IgD-negative memory B cell (primary cell): ENCODE measurements around the gene CLDN6. TPM values are rescaled to one million over a fixed set of nuclear protein-coding genes. Genes with fewer than 3 reads are reported as not detected.
"Not testable (repeated sequence)": the region's sequence is repeated elsewhere in the genome, so short reads cannot be mapped to it uniquely, and the experiment has no call there.

Source experiments
- H3K27ac Mint-ChIP-seq, 3 donors: one replicate each; pipeline ENCODE4 v1.8.0; 2020 to 2022; ENCODE audit warnings: mild to moderate bottlenecking in 3 of 3, mixed read lengths in 3 of 3, moderate library complexity in 1 of 3
- H3K27me3 Mint-ChIP-seq: one replicate; pipeline ENCODE4 v1.8.0; 2021; ENCODE audit warnings: mixed read lengths
- H3K36me3 Mint-ChIP-seq: one replicate; pipeline ENCODE4 v1.8.0; 2020; ENCODE audit warnings: mild to moderate bottlenecking, mixed read lengths
- H3K4me1 Mint-ChIP-seq, 3 donors: one replicate each; pipeline ENCODE4 v1.8.0; 2020 to 2022; ENCODE audit warnings: mixed read lengths in 3 of 3, mild to moderate bottlenecking in 1 of 3
- H3K4me3 Mint-ChIP-seq, 4 donors: one replicate each; pipeline ENCODE4 v1.8.0; 2020 to 2022; ENCODE audit warnings: mild to moderate bottlenecking in 4 of 4, mixed read lengths in 4 of 4, moderate library complexity in 3 of 4
- H3K9me3 Mint-ChIP-seq, 3 donors: one replicate each; pipeline ENCODE4 v1.8.0; 2020 to 2021; ENCODE audit warnings: mixed read lengths in 3 of 3, mild to moderate bottlenecking in 1 of 3
- polyA plus RNA-seq: library from polyadenylated mRNA; unstranded; fragments of 300-500 nt; fragmentation: Illumina TruSeq; gene quantifications from one replicate; pipeline ENCODE4 v1.2.3, GENCODE V29; 2021

CLDN6 gene
- polyA plus RNA-seq, 1 donor from 2014 or later = not detected

DNA sequence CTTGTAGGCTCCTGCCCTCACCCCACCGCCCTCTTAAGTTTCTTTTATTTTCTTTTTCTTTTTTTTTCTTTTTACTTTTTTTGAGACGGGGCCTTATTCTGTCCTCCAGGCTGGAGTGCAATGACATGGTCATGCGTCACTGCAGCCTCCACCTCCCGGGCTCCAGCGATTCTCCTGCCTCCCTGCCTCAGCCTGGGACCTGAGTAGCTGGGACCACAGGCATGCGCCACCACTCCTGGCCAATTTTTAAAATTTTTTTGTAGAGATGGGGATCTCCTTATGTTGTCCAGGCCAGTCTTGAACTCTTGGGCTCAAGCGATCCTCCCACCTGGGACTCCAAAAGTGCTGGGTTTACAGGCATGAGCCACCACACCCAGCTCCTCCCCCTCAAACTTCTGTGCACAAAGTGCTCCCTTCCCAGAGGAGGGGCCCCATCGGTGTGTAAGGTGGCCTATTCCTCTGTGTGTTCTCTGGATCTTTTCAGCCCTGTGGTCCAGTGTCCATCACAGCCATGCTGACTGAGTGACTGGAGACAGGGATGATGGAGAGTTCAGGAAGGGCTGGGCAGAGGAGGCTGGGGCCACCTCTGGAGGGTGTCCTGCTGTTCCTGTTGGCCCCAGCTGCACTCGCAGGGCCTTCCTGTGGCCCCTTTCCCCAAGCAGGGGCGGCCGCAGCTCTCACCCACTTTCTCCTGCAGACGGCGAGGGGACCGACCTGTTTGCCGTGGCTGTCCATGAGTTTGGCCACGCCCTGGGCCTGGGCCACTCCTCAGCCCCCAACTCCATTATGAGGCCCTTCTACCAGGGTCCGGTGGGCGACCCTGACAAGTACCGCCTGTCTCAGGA lies 38.6 kb upstream of the CLDN6 start:
- Mint-ChIP-seq H3K27ac (no peak overlapping the region), H3K4me3 (peak overlapping the region in 1 of 4 donors; percentile 35), H3K36me3 (no peaks in the 10 kb centered on the region), H3K27me3 (peaks cover 2% of the 10 kb centered on the region), H3K9me3 (no peaks in the 10 kb centered on the region), H3K4me1 (peaks cover 14 to 15% (median 14%) of the 10 kb centered on the region in 3 donors)

DNA sequence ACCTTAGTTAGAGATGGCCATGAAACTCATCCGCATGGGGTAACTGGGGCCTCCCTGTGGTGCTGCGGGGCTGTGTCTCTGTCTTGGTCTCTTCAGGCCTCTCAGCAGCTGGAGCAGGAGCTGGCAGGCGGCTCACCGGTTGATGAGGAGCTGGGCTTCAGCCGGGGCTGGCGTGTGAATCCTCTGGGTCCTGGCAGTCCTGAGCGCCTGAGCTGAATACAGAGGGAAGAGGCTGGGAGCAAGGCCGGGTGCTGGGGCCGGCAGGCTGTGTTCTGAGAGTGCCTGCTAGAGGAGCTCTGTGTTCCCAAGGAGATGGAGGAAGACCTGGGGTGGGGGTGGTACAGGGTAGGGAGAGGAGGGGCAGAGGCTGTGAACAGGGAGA lies 37.7 kb upstream of the CLDN6 start:
- Mint-ChIP-seq H3K4me1 (peaks cover 14 to 15% (median 14%) of the 10 kb centered on the region in 3 donors), H3K27ac (peak overlapping the region in 1 of 3 donors; percentile 53), H3K4me3 (peak overlapping the region in 1 of 4 donors; percentile 49)
- H3K27me3 Mint-ChIP-seq, H3K36me3 Mint-ChIP-seq, H3K9me3 Mint-ChIP-seq: not testable (repeated sequence)

DNA sequence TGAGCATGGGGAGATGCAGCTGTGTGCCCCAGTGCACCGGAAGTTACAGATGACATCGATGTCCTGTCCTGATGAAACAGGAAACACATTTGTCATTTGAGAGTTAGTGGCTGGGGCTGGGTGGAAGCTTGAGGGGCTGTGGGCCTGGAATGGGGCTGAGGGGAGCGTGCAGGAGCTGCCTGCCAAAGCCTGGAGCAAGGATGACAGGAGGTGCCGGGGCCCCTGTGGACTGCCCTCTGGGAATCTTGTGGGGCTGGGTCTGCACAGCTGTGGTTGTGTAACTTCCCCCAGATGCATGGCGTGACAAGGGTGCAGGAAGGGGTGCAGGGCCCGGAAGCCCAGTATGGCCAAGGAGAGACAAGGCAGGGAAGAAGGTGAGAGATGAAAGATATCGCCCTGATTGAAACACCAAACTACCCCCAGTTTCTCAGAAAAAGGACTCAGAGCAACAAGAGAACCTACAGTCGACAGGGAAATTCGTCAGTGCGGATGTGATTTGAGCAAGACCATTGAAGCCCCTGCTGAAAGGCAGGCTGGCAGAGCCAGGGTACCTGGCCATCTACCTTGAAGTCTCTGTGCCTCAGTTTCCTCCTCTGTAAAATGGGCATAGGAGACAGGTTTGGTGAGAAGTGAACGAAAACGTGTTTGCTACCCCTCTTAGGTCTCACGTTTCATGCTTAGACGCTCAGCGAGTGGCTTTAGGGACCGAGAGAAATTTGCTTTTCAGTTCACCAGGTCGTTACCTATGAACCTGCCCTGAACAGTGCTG lies 37.2 kb upstream of the CLDN6 start:
- Mint-ChIP-seq H3K27ac (peak overlapping the region in 1 of 3 donors; percentile 53), H3K4me3 (peak overlapping the region in 3 of 4 donors; percentile 34 to 49 (median 39)), H3K27me3 (peaks cover 2% of the 10 kb centered on the region), H3K4me1 (peaks cover 14 to 15% (median 14%) of the 10 kb centered on the region in 3 donors), H3K36me3 (no peaks in the 10 kb centered on the region), H3K9me3 (no peaks in the 10 kb centered on the region)

DNA sequence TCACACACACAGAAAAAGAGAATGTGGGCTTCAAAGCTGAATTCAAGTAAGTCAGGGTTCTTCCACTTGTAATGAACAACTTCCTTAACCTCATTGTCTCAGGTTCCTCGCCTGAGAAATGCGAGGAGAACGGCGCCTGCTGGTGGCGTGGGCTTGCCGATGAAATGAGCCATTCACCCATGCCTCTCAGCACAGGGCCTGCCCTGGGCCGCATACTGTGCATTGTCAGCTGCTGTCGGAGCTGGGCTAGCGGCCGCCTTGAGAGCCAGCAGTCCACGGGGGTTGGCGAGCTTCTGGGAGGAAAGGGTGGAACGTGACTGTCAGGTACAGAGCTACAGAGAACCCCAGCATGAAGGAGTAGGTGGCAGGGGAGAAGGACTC lies 35.3 kb upstream of the CLDN6 start:
- H3K27ac Mint-ChIP-seq, H3K27me3 Mint-ChIP-seq, H3K9me3 Mint-ChIP-seq, H3K36me3 Mint-ChIP-seq, H3K4me3 Mint-ChIP-seq: not testable (repeated sequence)
- peaks cover 13 to 17% (median 14%) of the 10 kb centered on the region in 3 donors for H3K4me1 Mint-ChIP-seq

DNA sequence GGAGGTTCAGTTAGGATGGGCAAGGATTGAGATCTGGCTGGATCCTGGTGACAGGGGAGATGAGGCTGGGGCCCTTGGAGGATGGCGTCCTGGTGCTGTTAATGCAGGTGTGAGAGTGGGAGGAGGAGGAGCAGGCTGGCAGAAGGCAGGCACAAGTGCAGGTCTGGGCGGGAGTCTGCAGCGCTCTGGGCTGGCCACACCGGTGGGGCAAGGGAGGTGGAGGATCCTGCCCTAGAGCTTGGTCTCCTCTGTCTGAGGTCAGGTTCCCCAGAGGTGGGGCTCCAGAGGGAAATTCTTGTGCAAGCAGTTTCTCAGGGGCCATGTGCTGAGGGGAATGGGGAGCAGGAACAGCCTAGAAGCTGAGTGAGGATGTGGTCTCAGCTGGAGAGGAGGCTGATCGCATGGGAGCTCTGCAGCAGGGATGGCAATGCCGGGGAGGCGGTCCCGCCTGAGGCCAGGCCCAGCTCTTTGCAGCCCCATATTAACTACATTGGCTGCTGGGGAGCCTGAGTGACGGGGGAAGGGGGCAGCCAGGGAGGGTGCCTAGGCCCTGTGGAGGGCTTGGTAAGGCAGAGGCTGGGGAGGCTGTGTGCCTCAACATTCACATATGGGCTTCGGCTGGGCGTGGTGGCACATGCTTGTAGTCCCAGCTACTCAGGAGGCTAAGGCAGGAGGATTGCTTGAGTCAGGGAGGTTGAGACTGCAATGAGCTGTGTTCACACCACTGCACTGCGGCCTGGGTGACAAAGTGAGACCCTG lies 34.8 kb upstream of the CLDN6 start:
- H3K4me3 Mint-ChIP-seq = peak overlapping the region in 1 of 4 donors; percentile 55
- H3K27ac Mint-ChIP-seq, H3K9me3 Mint-ChIP-seq, H3K36me3 Mint-ChIP-seq, H3K27me3 Mint-ChIP-seq: not testable (repeated sequence)
- peaks cover 13 to 17% (median 14%) of the 10 kb centered on the region in 3 donors for H3K4me1 Mint-ChIP-seq

DNA sequence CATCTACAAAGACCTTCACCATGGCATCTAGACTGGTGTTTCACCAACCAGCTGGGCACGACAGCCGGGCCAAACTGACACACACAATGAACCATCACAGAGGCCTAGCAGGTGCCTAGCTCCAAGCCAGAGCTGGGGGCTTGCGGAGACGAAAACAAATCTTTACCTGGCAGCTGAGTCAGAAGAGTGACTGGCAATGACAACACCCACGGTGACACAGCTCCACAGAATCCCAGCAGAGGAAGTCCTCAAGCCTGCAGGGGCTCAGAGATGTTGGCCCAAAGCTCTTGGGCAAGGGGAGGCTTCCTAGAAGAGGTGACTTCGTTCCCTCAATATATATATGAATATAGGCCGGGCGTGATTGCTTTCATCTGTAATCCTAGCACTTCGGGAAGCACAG lies 33.5 kb upstream of the CLDN6 start:
- H3K27me3 Mint-ChIP-seq = peaks cover 10% of the 10 kb centered on the region
- peak overlapping the region in 1 of 4 donors; percentile 48 for H3K4me3 Mint-ChIP-seq
- H3K4me1 Mint-ChIP-seq = peaks cover 13 to 17% (median 14%) of the 10 kb centered on the region in 3 donors
- H3K27ac Mint-ChIP-seq = no peak overlapping the region
- H3K36me3 Mint-ChIP-seq = no peaks in the 10 kb centered on the region
- no peaks in the 10 kb centered on the region for H3K9me3 Mint-ChIP-seq

DNA sequence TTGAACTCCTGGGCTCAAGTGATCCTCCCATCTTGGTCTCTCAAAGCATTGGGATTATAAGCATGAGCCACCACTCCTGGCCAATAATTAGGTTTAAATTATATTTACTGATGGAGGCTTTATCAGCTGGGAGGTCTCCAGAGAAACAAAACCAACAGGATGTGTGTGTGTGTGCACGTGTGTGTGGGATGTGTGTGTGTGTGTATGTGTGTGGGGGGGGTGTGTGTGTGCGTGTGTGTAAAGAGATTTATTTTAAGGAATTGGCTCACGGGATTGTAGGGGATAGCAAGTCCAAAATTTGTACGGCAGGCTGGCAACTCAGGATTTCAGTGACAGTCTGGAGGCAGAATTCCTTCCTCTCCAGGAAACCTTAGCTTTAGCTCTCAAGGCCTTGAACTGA lies 33.0 kb upstream of the CLDN6 start:
- H3K27me3 Mint-ChIP-seq = peaks cover 10% of the 10 kb centered on the region
- H3K36me3 Mint-ChIP-seq = no peaks in the 10 kb centered on the region
- H3K9me3 Mint-ChIP-seq = no peaks in the 10 kb centered on the region
- no peak overlapping the region for H3K27ac Mint-ChIP-seq
- peaks cover 13 to 17% (median 14%) of the 10 kb centered on the region in 3 donors for H3K4me1 Mint-ChIP-seq
- peak overlapping the region in 1 of 4 donors; percentile 48 for H3K4me3 Mint-ChIP-seq

DNA sequence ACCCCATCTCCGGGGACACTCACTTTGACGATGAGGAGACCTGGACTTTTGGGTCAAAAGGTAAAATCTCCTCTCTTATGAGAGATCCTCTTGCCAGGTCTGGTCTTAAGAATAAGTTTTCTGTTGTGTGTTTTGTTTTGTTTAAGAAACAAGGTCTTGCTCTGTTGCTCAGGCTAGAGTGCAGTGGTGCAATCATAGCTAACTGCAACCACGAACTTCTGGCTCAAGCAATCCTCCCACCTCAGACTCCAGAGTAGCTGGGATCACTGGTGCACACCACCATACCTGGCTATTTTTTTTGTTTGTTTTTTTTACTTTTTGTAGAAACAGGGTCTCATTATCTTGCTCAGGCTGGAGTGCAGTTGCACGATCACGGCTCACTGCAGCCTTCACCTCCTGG lies 32.5 kb upstream of the CLDN6 start:
- no peak overlapping the region for H3K27ac Mint-ChIP-seq

DNA sequence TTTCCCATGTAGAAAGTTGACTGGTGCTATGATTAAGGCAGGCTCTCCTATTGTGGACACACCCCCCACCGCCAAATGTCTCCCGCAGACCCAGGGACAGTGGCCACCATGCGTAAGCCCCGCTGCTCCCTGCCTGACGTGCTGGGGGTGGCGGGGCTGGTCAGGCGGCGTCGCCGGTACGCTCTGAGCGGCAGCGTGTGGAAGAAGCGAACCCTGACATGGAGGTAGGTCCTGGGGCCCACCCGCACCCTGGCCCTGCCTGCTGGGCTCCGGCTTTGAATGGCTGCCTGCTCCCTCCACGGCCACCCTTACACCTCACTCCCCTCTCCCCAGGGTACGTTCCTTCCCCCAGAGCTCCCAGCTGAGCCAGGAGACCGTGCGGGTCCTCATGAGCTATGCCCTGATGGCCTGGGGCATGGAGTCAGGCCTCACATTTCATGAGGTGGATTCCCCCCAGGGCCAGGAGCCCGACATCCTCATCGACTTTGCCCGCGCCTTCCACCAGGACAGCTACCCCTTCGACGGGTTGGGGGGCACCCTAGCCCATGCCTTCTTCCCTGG lies 32.0 kb upstream of the CLDN6 start:
- H3K4me1 Mint-ChIP-seq = peaks cover 9 to 15% (median 10%) of the 10 kb centered on the region in 3 donors
- H3K9me3 Mint-ChIP-seq = no peaks in the 10 kb centered on the region
- no peak overlapping the region for H3K27ac Mint-ChIP-seq

More for the DNA sequence above, 32.5 kb upstream of the CLDN6 start:
- H3K4me1 Mint-ChIP-seq = peaks cover 12 to 16% (median 14%) of the 10 kb centered on the region in 3 donors
- peaks cover 10% of the 10 kb centered on the region for H3K27me3 Mint-ChIP-seq
- H3K4me3 Mint-ChIP-seq = no peak overlapping the region
- no peaks in the 10 kb centered on the region for H3K36me3 Mint-ChIP-seq
- no peaks in the 10 kb centered on the region for H3K9me3 Mint-ChIP-seq

DNA sequence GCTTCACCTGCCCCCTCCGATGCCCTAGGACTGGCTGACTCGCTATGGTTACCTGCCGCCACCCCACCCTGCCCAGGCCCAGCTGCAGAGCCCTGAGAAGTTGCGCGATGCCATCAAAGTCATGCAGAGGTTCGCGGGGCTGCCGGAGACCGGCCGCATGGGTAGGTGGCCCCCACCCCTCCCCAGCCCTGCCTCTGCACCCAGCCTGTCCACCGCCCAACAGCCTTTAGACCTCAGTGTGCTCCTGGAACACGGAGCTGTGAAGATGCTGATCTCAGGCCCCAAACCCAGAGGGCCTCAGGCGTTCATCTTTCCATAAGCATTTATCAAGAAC lies 29.4 kb upstream of the CLDN6 start:
- no peaks in the 10 kb centered on the region for H3K36me3 Mint-ChIP-seq
- H3K4me1 Mint-ChIP-seq = peaks cover 5 to 10% (median 7%) of the 10 kb centered on the region in 3 donors
- no peaks in the 10 kb centered on the region for H3K9me3 Mint-ChIP-seq
- peak overlapping the region; percentile 45 to 65 (median 60) for H3K4me3 Mint-ChIP-seq
- H3K27me3 Mint-ChIP-seq = peaks cover 33% of the 10 kb centered on the region
- no peak overlapping the region for H3K27ac Mint-ChIP-seq

More for the DNA sequence above, 32.0 kb upstream of the CLDN6 start:
- Mint-ChIP-seq H3K27me3 (peaks cover 15% of the 10 kb centered on the region), H3K36me3 (no peaks in the 10 kb centered on the region), H3K4me3 (no peak overlapping the region)

DNA sequence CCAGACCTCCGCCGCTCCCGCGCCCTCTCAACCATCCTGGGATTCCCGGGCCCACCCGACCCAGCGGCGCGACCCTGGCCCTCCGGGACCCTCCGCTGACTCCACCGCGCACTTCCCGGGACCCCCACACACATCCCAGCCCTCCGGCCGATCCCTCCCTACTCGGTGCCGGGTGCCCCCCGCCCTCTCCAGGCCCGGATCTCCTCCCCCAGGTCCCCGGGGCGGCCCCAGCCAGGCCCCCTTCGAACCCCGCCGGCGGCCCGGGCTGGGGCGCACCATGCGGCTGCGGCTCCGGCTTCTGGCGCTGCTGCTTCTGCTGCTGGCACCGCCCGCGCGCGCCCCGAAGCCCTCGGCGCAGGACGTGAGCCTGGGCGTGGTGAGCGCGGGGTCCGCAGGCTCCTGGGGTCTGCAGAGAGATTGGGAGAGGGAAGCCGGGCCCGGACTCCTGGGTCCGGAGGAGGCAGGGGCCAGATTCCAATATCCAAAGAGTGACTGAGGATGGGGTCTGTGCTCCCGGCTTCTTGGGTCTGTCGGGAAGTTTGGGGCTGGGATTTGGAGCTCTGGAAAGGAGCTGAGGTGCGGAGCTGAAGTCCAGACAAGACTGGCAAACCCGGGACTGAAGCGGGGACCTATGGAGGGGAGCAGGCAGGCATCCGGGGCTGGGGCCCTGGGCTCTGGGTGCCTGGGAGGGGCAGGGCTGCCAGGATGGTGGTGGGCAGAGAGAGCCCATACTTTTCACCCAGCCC lies 28.8 kb upstream of the CLDN6 start:
- no peaks in the 10 kb centered on the region for H3K9me3 Mint-ChIP-seq
- H3K27me3 Mint-ChIP-seq = peaks cover 33% of the 10 kb centered on the region
- peak overlapping the region in 3 of 4 donors; percentile 25 to 45 (median 45) for H3K4me3 Mint-ChIP-seq
- no peaks in the 10 kb centered on the region for H3K36me3 Mint-ChIP-seq
- H3K27ac Mint-ChIP-seq = no peak overlapping the region
- peaks cover 5 to 7% (median 5%) of the 10 kb centered on the region in 3 donors for H3K4me1 Mint-ChIP-seq

DNA sequence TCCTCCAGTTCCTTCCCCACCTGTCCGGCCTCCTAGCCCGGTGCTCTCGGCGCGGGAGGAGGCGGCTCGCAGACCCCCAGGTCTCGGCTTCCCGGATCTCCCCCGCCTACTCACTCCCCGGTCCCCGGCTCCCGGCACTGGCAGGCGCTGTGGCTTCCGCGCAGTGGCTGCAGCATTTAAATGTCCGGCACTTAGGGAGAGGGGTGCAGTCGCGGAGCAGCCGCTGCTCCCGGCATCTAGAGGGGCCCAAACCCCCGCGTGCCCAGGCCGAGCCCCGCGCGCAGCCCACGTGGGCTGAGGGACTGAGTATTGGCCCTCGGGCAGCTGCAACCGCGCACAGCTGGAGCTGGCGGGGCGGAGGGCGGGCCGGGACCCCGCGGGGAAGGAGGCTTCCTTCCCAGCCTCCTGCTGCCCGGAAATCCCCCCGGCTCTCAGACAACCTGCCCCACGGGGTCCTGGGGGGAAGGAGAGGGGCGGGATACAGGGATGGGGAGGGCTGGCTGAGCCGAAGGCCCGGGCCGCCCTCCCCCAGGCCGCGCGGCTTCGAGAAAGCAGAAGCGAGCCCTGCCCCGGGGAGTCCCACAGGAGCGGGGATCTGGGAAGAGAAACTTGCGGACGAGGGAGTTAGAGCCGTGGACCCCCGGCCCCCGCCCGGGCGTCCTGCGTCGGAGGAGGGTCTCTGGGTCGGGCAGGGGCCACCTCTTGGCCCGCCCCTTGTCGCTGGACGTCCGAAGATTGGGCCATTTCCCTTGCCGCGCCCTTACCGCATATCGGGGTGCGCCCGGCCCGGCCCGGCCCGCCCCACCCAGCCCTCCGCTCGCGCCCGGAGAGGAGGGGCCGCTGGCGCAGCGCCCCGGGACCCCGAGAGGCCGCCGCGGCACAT lies 28.0 kb upstream of the CLDN6 start, which contains the start of gene MMP25:
TSS of gene MMP25 (plus strand) at position 804 of the 883 bp plus-strand sequence. CDS start 357 bp downstream, outside the sequence.
- peaks cover 5 to 7% (median 5%) of the 10 kb centered on the region in 3 donors for H3K4me1 Mint-ChIP-seq
- no peak within 1 kb of the TSS for H3K27ac Mint-ChIP-seq

DNA sequence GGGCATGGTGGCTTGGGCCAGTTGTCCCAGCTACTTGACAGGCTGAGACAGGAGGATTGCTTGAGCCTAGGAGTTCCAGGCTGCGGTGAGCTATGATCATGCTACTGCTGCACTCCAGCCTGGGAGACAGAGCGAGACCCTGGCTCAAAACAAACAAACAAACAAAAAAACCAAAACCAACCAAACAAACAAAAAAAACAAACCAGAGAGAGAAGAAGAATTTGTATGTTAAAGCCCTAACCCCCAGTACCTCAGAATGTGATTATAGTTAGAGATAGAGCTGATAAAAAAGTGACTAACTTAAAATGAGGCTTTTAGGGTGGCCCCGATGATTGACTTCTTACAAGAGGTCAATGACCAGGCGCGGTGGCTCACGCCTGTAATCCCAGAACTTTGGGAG lies 26.7 kb upstream of the CLDN6 start:
- Mint-ChIP-seq H3K27ac (peak overlapping the region in 1 of 3 donors; percentile 20), H3K36me3 (no peaks in the 10 kb centered on the region), H3K4me1 (peaks cover 5 to 7% (median 5%) of the 10 kb centered on the region in 3 donors), H3K4me3 (peak overlapping the region; percentile 75 to 93 (median 82)), H3K9me3 (no peaks in the 10 kb centered on the region), H3K27me3 (peaks cover 41% of the 10 kb centered on the region)

More for the DNA sequence above, 28.0 kb upstream of the CLDN6 start, which contains the start of gene MMP25:
- Mint-ChIP-seq H3K9me3 (no peaks in the 10 kb centered on the region), H3K4me3 (peak within 1 kb of the TSS; percentile 80 to 93 (median 88)), H3K36me3 (no peaks in the 10 kb centered on the region), H3K27me3 (peaks cover 35% of the 10 kb centered on the region)
